Activated naive CD4-positive, alpha-beta T cell treated with anti-CD3 and anti-CD28 coated beads, Interleukin-2, amount 50 U/mL, for 16 hours (primary cell): ENCODE measurements around the gene TTL.
"Not testable (repeated sequence)": the region's sequence is repeated elsewhere in the genome, so short reads cannot be mapped to it uniquely, and the experiment has no call there.

Experiments used
- DNase-seq: peaks from one replicate; pipeline ENCODE4 v3.0.0-alpha.2; 2020

Gene TTL

DNA sequence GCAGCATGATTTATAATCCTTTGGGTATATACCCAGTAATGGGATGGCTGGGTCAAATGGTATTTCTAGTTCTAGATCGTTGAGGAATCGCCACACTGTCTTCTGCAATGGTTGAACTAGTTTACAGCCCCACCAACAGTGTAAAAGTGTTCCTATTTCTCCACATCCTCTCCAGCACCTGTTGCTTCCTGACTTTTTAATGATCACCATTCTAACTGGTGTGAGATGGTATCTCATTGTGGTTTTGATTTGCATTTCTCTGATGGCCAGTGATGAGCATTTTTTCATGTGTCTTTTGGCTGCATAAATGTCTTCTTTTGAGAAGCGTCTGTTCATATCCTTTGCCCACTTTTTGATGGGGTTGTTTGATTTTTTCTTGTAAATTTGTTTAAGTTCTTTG lies 42.3 kb downstream of the TTL start:
- not testable (repeated sequence) for DNase-seq

DNA sequence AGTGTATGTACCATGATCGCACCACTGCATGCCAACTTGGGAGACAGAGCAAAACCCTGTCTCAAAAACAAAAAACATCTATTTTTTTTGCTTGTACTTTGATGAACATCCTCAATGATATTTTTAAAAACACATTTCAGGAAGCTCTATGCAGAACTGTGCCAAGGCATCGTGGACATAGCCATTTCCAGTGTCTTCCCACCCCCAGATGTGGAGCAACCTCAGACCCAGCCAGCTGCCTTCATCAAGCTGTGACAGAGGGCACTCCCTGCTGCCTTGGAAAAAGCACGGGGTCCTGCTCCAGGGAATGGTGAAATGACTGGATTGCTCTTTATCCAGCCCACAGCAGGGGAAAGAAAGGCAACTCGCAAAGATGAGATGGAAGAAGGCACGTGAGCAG lies 46.6 kb downstream of the TTL start:
- no peak for DNase-seq

DNA sequence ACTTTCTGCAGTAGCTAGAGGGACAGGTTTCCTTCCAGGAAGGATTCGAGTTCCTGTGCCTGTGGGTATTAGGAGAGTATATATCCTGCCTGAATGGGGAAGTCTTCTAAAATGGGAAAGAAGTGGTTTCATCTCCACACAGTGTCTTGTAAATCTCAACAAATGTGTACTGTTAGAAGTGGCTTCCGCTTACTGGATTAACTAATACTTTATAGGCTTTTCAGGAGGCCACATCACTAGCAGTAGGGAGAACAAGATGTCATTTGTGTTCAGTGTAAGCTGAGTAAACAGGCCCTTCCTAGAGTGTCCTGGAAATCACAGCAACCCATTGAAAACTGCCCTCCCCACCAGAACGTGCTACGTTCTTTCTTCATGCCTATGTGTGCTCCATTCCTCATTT lies 47.8 kb downstream of the TTL start:
- DNase-seq: no peak

DNA sequence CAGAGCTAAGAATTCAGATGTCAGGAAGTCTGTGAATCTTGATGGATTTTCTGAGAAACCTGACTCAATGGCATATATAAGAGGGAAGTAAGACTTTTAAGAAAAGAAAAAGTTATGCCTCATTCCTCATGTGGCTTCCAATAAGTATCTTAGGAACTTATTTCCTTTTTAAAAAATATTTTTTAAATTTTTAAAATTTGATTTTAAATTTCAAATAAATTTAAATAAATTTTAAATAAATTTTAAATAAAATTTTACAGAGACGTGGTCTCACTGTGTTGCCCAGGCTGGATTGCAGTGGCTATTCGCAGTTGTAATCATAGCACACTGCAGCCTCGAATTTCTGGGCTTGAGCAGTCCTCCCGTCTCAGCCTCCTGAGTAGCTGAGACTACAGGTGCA lies 48.8 kb downstream of the TTL start:
- no peak for DNase-seq

DNA sequence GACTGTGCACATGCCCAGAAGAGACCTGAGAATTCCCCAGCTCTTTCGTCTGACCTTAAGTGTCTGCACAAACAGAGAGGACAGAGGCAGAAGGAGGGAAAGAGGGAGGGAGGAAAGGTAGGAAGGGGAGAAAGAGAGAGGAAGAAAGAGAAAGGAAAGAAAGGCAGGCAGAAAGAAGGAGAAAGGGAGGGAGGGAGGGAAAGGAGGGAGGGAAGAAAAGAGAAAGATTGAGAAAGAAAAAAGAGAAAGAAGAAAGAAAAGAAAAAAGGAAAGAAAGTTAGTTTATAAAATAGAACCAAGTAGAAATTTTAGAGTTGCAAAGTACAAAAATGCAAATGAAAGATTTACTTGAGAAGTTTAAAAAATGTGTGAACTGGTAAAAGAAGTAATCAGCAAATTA lies 52.9 kb downstream of the TTL start:
- no peak for DNase-seq

DNA sequence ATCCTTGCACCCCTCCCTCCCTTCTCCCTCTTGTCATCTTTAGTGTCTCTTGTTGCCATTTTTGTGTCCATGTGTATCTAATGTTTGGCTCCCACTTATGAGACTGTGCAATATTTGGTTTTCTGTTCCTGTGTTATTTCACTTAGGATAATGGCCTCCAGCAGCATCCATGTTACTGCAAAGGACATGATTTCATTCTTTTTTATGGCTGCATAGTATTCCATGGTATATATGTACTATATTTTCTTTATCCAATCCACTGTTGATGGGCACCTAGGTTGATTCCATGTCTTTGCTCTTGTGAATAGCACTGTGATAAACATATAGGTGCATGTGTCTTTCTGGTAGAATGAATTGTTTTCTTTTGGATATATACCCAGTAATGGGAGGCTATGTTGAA lies 54.7 kb downstream of the TTL start:
- not testable (repeated sequence) for DNase-seq

DNA sequence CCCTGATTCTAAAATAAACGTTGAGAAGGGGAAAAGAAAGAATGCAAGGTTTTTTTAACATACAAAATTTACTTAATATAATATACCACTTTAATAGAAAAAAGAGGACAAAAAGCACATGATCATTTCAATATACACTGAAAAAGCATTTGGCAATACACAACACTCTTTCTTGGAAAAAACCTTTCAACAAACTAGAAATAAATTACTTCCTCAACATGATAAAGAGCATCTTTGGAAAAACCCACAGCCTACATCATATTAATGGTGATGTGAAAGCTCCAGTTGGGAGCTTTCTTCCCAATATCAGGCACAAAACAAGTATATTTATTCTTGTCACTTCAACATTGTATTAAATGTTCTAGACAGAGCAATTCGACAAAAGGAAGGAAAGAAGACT lies 57.4 kb downstream of the TTL start:
- DNase-seq: no peak

DNA sequence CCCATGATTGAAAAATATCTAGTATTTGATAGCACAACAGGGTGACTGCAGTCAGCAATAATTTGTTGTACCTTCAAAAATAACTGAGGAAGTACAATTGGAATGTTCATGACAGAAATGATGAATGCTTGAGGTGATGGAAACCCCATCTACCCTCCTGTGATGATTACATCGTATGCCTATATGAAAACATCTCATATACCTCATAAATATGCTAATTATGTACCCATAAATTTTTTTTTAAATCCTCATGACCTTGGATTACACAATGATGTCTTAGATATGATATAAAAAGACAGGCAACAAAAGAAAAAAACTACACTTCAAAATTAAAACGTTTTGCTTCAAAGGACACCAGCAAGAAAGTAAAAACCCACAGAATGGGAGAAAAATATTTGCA lies 59.0 kb downstream of the TTL start:
- no peak for DNase-seq

DNA sequence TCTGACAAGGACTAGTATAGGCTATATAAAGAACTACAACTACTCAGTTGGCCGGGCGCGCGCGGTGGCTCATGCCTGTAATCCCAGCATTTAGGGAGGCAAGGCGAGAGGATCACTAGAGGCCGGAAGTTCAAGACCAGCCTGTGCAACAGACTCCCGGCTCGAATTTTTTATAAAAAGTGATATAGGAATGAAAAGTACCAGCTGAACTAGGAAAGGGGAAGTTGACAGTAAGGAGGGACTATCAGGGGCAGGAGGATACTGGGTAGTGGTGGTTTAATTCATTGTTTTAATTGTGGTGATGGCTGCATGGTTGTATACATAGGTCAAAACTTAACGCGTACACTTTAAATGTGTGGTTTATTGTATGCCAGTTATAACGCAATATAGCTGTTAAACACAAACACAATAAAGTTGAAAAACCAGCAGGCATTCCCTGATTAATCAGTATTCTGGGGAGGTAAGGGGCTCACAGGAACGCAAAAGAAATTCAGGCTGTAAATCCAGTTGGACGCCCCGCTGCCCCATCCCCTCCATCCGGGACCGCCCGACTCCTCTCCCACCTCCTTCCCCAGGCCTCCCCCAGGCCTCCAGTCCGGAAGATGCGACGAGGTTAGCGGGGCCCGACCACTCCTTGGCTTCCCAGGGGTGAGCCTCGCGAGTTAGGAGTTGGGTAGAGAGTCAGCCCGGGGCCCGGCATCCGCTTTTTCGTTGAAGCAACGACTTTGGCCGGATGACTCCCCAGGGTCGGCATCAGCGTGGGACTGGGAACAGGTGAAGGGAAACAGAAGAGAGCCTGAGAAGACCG lies 59.6 kb downstream of the TTL start:
- DNase-seq: peak; percentile 70

DNA sequence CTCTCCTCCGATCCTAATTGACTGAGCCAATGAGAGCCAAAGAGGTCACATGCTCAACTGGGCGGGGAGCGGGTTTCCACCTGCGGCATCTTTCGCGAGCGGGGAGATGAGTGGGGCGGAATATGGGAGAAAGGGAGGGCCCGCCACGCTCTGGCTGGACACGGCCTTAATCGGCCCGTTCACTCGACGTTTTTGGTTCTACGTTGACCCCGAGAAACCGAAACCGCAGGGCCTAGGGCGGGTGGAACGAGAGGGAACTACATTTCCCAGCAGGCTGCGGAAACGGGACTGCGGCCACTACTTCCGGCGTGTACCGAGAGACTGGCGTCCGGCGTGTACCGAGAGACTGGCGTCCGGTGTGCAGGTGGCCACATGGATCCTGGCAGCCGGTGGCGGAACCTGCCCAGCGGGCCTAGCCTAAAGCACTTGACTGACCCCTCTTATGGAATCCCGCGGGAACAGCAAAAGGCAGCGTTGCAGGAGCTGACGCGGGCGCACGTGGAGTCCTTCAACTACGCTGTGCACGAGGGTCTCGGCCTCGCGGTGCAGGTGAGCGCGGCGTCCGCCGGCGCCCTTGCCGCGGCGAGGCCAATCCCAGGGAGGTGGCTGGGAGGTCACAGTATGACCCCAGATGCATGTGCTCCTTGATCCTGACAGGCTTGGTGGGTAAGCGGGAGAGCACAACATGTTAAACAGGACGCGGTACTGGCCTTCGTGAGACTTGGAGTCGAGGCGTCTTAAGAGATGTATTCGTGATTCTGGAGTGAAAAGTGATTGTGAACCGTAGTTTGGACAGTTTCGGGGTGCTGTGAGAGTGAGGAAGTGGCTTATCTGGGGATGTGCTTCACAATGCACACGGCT lies 60.4 kb downstream of the TTL start, which contains the start of gene POLR1B:
POLR1B (plus strand) TSS at position 343 of the 861 bp plus-strand sequence; CDS start at position 373, 30 bp downstream.
- peak; percentile 79 for DNase-seq

DNA sequence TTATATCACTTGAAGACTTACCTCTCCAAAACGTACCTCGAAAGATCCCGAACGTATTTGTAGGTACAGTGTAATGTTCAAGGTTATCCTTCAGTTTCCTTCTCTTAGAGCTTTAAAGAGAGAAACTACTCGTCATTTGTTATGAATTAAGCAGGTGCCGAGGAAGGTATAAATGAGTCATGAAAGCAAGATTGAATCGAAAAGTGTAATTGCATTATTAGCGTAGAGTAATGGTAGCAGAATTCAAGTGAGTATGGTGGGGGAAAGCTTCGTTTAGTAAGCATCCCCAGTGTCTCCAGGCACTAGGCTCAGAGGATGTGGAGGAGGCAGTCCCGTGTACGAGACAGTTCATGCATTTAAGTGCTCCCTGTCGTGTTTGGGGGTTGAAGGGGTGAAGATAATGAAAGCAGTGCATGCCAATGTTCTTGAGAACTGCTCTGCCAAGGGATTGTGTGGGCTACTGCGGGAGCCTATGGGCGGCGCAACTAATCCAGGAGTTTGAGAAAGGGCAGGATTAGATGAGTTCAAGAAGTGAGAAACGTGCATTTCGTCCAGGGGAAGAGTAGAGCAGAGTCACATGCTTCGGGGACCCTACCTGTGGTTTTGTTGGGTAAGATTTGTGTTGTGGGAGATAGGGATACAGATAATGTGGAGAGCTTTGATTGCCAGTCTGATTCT lies 61.2 kb downstream of the TTL start:
- DNase-seq: peak; percentile 20

DNA sequence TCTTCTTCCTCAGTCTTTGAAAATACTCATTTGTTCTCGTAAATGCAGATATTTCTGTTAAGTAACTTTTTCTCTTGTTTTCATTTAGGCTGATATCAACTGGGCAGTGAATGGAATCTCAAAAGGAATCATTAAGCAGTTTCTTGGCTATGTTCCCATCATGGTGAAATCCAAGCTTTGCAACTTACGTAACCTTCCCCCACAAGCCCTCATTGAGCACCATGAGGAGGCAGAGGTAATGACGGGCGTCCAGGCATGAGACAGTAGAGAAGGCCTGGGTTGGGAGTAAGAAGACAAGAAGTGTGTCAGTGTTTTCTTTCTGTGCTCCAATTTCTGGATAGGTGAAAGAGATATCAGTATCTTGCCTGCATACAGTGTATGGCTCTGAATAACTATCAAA lies 65.4 kb downstream of the TTL start:
- DNase-seq: no peak

DNA sequence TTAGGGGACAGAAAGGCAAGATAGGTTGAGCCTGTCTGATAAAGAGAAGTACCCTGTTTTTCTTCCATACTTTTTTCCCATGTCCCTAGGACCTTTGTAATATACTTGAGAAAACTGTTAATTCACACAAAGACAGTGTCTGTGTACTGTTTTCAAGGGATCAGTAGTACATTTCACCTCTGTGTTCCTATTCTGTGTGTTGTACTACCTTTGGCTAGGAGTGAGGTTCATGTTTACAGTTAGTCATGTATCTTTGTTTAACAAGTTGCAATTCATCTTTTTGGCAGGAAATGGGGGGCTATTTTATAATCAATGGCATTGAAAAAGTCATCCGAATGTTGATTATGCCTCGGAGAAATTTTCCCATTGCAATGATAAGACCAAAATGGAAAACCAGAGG lies 67.0 kb downstream of the TTL start:
- DNase-seq: no peak

DNA sequence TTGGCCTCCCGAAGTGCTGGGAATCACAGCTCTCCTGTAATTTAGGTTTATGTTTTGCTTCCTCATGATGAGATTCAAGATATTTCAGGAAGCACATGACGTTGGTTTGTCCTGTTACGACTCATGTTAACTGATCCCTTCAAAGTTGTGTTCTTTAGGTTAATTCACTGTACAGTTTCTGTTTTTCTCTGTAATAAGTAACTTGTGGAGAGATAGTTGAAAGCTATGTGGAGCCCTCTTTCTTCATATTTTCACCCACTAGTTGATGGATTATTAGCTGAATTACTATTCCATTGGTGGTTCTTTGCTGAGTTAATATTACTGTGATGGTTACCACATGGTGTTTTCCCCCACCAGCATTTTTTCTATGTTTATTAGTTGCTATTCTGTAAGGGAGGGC lies 84.1 kb downstream of the TTL start:
- DNase-seq: no peak

DNA sequence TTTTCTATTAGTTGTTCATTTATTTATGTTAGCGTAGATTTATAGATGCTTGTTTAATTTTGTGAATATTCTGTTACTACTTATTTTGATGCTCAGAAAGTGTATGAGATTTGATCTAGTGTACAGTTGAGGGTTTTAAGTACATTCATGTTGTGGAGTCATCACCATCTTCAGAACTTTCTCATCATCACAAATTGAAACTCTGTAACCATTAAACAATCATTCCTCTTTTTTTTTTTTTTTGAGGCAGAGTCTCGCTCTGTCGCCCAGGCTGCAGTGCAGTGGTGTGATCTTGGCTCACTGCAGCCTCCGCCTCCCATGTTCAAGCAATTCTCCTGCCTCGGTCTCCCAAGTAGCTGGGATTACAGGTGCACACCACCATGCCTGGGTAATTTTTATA lies 84.6 kb downstream of the TTL start:
- DNase-seq: not testable (repeated sequence)

DNA sequence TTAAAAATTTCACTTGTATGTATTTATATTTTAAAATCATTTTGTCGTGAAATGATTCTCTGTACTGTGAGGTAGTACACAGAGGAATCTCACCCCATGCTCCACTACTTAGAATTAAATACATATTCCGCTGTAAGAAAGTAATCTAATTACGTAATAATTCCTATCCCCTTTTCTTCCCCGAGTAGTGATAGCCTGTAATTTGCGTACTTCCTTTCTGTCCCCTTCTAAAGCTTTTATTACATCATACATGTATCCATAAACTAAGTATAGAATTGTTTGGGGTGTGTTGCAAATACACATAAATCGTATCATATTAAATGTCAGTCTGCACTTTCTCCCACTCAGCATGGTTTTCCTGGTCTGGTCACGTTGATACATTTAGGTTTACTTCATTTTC lies 90.0 kb downstream of the TTL start:
- no peak for DNase-seq

DNA sequence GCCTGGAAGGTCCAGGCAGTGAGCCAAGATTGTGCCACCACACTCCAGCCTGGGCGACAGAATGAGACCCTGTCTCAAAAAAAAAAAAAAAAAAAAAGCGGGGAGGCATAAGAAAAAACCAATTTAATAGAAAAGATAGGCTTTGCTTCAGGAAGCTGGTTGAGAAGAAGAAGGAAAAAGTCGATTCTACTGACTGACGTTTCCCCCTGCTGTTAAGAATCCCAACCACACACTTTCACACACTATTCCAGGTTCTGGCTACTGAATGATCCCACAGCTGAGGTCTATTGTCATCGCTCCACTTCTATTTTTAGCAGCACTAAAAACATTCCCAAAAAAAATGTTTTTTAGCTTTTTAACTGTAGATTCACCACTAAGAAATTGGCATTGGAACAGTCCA lies 95.8 kb downstream of the TTL start:
- DNase-seq: no peak

DNA sequence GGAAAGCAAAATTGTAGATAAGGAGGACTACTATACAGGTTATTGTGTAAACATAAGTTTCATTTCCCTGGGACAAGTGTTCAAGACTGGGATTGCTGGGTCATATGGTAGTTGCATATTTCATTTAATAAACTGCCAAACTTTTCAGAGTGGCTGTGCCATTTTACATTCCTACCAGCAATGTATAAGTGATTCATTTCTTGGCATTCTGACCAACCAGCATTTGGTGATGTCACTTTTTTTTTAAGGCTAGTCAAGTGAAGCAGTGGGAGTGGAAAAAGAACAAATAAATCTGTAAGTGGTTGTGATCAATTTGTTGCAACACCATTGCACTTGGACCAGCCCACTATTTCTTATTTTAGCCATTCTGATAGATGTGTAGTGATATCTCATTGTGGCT lies 97.3 kb downstream of the TTL start:
- no peak for DNase-seq

DNA sequence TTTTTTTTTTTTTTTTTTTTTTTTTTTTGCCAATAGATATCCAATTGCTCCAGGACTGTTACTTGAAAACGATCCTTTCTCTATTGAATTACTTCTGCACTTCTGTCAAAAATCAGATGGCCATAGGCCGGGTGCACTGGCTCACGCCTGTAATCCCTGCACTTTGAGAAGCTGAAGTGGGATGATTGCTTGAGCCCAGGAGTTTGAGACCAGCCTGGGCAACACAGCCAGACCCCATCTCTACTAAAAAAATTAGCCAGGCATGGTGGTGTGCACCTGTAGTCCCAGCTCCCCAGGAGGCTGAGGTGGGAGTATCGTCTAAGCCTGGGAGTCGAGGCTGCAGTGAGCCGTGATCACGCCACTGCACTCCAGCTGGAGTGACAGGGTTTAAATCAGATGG lies 98.1 kb downstream of the TTL start:
- no peak for DNase-seq

DNA sequence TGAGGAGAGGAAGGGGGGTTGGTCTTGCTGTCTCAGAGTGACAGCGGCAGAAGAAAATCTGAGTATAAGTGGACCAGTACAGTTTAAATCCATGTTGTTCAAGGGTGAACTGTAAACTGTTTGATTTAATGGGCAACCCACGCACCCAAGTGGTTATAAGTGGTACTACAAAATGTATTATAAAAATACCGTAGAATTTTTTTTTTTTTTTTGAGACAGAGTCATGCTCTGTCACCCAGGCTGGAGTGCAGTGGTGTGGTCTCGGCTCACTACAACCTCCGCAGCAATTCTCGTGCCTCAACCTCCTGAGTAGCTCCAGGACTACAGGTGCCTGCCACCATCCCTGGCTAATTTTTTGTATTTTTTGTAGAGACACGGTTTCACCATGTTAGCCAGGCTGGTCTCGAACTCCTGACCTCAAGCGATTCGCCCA lies 100.4 kb downstream of the TTL start:
- peak; percentile 26 for DNase-seq

DNA sequence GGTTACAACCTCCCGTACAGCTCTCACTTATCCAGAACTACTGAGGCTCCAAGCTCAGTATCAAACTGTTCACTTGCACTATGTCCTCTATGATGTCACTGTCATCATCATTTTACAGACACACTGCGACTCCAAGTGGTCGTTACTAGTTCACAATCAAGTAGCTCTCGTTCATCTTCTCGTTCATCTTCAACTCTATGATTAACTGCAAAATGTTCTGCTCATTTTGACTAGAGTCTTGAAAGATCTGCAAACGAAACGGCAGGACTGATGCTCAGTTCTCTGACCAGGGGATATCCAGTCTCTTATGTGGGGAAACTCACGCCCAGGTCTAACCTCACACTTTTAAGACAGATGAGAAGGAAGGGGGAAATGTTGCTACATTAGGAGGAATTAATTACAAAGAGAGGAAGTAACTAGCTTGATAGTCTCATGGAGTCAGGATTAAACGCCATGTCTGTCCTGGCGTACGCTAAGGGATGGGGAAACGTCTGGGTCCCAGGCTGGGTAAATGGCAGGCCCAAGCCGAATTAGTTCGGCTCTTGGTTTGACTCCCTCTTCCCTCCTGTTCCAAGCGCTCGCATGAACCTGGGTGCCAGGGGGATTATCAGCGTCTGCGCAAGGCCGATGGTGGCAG lies 101.7 kb downstream of the TTL start:
- DNase-seq: no peak

DNA sequence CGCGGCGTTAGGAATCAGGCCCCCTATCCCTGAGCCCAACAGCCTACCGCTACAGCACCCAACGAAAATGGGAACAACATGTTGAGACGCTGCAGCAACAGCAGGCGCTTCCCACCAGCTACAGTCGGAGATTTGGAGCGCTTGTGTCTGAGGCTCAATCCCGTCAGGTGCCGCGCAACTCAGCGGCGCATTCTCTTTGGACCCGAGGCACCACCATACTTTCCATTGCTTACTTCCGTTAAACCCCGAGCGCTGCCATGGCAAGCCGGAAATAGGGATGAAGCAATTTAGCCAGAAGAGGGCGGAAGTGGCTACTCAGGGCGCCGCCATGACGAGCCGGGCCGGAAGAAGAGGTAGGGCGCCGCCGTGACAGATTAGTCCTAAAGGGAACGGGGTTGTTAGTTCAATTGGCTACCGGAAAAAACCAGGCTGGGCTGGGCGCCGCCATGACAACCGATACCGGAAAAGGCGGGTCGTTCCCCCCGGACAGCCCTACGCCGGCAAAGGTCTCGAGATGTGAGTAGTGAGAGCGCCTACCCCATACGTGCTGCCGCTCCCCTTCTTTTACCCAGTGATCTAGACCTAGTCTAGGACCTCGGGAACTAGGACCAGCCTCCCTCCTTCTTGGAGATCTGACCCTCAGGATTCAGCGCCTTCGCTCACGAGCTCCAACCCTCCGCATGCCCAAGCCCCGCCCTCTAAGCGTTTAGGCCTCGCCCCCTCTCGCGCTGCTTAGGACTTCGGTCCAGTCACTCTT lies 102.4 kb downstream of the TTL start, which contains the start of gene CHCHD5:
CHCHD5 (plus strand) TSS at position 476 of the 757 bp plus-strand sequence; CDS start at position 515, 39 bp downstream.
- DNase-seq: peak; percentile 90
